ENCODE data around the gene APBA1.

DNA sequence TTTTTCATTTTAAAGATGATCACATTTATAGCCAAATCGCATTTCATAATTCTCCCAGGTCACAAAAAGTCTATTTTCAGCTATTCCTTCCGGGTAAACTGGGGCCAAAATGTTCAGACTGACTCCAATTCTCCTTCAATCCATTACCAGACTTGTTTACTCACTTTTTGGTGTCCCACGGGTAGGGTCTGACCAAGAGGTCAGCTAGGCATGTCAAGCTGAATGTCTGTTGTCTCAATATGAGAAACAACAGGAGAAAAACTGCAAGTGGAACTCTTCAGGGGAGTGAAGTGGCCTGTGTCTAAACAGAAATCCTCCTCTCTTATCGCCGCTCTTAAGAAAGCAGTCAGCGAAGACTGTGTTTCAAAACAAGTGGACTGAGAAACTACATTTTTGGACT lies 171.3 kb downstream of the APBA1 start:
- TF ChIP-seq, protein P1, sequence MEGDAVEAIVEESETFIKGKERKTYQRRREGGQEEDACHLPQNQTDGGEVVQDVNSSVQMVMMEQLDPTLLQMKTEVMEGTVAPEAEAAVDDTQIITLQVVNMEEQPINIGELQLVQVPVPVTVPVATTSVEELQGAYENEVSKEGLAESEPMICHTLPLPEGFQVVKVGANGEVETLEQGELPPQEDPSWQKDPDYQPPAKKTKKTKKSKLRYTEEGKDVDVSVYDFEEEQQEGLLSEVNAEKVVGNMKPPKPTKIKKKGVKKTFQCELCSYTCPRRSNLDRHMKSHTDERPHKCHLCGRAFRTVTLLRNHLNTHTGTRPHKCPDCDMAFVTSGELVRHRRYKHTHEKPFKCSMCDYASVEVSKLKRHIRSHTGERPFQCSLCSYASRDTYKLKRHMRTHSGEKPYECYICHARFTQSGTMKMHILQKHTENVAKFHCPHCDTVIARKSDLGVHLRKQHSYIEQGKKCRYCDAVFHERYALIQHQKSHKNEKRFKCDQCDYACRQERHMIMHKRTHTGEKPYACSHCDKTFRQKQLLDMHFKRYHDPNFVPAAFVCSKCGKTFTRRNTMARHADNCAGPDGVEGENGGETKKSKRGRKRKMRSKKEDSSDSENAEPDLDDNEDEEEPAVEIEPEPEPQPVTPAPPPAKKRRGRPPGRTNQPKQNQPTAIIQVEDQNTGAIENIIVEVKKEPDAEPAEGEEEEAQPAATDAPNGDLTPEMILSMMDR (IDR thresholded peaks at IDR 0.05; ENCODE audit: low read depth, low read length): no peak
- TF ChIP-seq POLR2A (IDR thresholded peaks at IDR 0.05; ENCODE audit: extremely low read depth, insufficient read length) (no peak), MYC (IDR thresholded peaks at IDR 0.05; ENCODE audit: low read depth, low read length) (no peak)
- TF ChIP-seq, protein P2, sequence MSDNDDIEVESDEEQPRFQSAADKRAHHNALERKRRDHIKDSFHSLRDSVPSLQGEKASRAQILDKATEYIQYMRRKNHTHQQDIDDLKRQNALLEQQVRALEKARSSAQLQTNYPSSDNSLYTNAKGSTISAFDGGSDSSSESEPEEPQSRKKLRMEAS (IDR thresholded peaks at IDR 0.05; ENCODE audit: low read depth, low read length): no peak

Measured in NB4 (cell line).